Measurements from ENCODE around the gene BCL10.

Gene BCL10

GRCh38 chr1:85297855-85298629 is 21.6 kb upstream of the BCL10 start:
- peak; percentile 94 for DNase-seq

GRCh38 chr1:85297538-85297854 is 21.1 kb upstream of the BCL10 start:
- no peak for DNase-seq

GRCh38 chr1:85296980-85297379 is 20.5 kb upstream of the BCL10 start:
- DNase-seq, result no peak

GRCh38 chr1:85295654-85296053 is 19.2 kb upstream of the BCL10 start:
- peak; percentile 14 for DNase-seq

- peak; percentile 47 for DNase-seq
Observed at GRCh38 chr1:85295006-85295431, 18.6 kb upstream of the BCL10 start.

GRCh38 chr1:85290826-85291225 is 14.4 kb upstream of the BCL10 start:
- no peak for DNase-seq

GRCh38 chr1:85289848-85290335 is 13.5 kb upstream of the BCL10 start:
- no peak for DNase-seq

- DNase-seq, result peak; percentile 19
Observed at GRCh38 chr1:85289207-85289847, 12.9 kb upstream of the BCL10 start.

GRCh38 chr1:85284202-85284601 is 7.8 kb upstream of the BCL10 start:
- no peak for DNase-seq

- DNase-seq, result peak; percentile 35
Observed at GRCh38 chr1:85283475-85284199, 7.2 kb upstream of the BCL10 start.

GRCh38 chr1:85282424-85282823 is 6.0 kb upstream of the BCL10 start:
- peak; percentile 46 for DNase-seq

GRCh38 chr1:85280636-85281035 is 4.2 kb upstream of the BCL10 start:
- DNase-seq, result no peak

GRCh38 chr1:85279458-85280080 is 3.1 kb upstream of the BCL10 start:
- peak; percentile 19 for DNase-seq

GRCh38 chr1:85278853-85279314 is 2.5 kb upstream of the BCL10 start:
- DNase-seq, result peak; percentile 65

GRCh38 chr1:85277802-85278201 is 1.4 kb upstream of the BCL10 start:
- peak; percentile 35 for DNase-seq

GRCh38 chr1:85276978-85277639 is 677 bp upstream of the BCL10 start:
- DNase-seq, result no peak

- peak; percentile 73 for DNase-seq
Observed at GRCh38 chr1:85275701-85276214, 674 bp downstream of the BCL10 start.

- DNase-seq, result peak; percentile 94
Observed at GRCh38 chr1:85274969-85275453, 1.4 kb downstream of the BCL10 start.

GRCh38 chr1:85273397-85273796 is 3.0 kb downstream of the BCL10 start:
- no peak for DNase-seq

- DNase-seq, result no peak
Observed at GRCh38 chr1:85268801-85269585, 7.4 kb downstream of the BCL10 start.

- DNase-seq, result no peak
Observed at GRCh38 chr1:85267313-85267712, 9.1 kb downstream of the BCL10 start.
